HG03280 (cell line): ENCODE results near the gene C1R.
A peak's percentile ranks its signal among the peaks of the same experiment; 100 is the strongest.

Experiments used
- ATAC-seq: cut with Tn5 transposase; IDR thresholded peaks from one replicate; pipeline ENCODE4 v1.9.1; 2021; ENCODE audit warnings: mild to moderate bottlenecking, moderate library complexity; ENCODE audit not compliant: unreplicated experiment

The C1R gene

GRCh38 chr12:7092229-7092985, at the start of gene C1R:
TSS of gene C1R (minus strand) at chr12:7092445. CDS start at chr12:7092388, 57 bp downstream.
- ATAC-seq = no peak

- no peak for ATAC-seq
Observed at GRCh38 chr12:7141351-7142005, 49.2 kb upstream of the C1R start.

GRCh38 chr12:7139200-7139599, 47.0 kb upstream of the C1R start:
- ATAC-seq = no peak

- no peak for ATAC-seq
Observed at GRCh38 chr12:7137908-7138307, 45.7 kb upstream of the C1R start.

- ATAC-seq = no peak
Observed at GRCh38 chr12:7136676-7137075, 44.4 kb upstream of the C1R start.

- ATAC-seq = no peak
Observed at GRCh38 chr12:7136071-7136470, 43.8 kb upstream of the C1R start.

- no peak for ATAC-seq
Observed at GRCh38 chr12:7134396-7135166, 42.3 kb upstream of the C1R start.

GRCh38 chr12:7131502-7131866, 39.2 kb upstream of the C1R start:
- ATAC-seq = no peak

GRCh38 chr12:7130701-7131501, 38.7 kb upstream of the C1R start:
- ATAC-seq = no peak

- peak; percentile 58 for ATAC-seq
Observed at GRCh38 chr12:7129872-7130691, 37.8 kb upstream of the C1R start, which contains the start of gene CLSTN3. TSS of gene CLSTN3 (plus strand) at chr12:7130371. CDS start at chr12:7130649, 278 bp downstream.

GRCh38 chr12:7129287-7129871, 37.1 kb upstream of the C1R start:
- peak; percentile 28 for ATAC-seq

- ATAC-seq = no peak
Observed at GRCh38 chr12:7128681-7129286, 36.5 kb upstream of the C1R start, which contains the start of gene RBP5. TSS of gene RBP5 (minus strand) at chr12:7128889. CDS start at chr12:7128775, 114 bp downstream.

- no peak for ATAC-seq
Observed at GRCh38 chr12:7127916-7128626, 35.8 kb upstream of the C1R start.

GRCh38 chr12:7125632-7126227, 33.5 kb upstream of the C1R start:
- ATAC-seq = no peak

GRCh38 chr12:7123806-7124522, 31.7 kb upstream of the C1R start:
- no peak for ATAC-seq

- ATAC-seq = no peak
Observed at GRCh38 chr12:7122811-7123769, 30.8 kb upstream of the C1R start.
